Adrenal gland (tissue), 5 donors: ENCODE data around the gene OR5H14.

Experiments
- POLR2A ChIP-seq, 2 donors: fragments of 450-650 bp; IDR thresholded peaks; one replicate each; pipeline ENCODE4 v1.6.1; 2017; ENCODE audit warnings: antibody characterized with exemption in 2 of 2, mild to moderate bottlenecking in 2 of 2, moderate library complexity in 1 of 2
- TF ChIP-seq, protein P1 (sequence below), 6 experiments: fragments of 450-650 bp in 4 of 6; fragments of 200-600 bp in 2 of 6; sonication (generic) in 1 of 6; IDR thresholded peaks; 1 replicate in 5 of 6; 2 replicates in 1 of 6; pipeline versions ENCODE4 v1.5.1 to v1.8.0; 2016 to 2021; ENCODE audit warnings: antibody characterized with exemption in 6 of 6, mild to moderate bottlenecking in 2 of 6, moderate library complexity in 1 of 6
- donor health status: DM: no; HTN: no; CAD: no.

DNA sequence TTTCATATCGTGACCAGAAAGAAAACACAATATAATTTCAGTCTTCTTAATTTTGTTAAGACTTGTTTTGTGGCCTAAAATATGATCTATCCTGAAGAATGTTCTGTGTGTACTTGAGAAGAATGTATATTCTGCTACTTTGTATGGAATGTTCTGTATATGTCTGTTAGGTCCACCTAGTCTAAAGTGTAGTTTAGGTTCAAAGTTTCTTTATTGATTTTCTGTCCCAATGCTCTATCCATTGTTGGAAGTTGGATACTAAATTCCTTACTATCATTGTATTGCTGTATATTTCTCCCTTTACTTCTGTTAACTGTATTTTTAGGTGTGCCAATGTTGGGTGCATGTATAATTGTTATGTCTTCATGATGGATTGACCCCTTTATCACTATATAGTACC, 39.1 kb upstream of the OR5H14 start:
- TF ChIP-seq POLR2A (IDR thresholded peaks at IDR 0.05) = no peak
- TF ChIP-seq, protein P1, sequence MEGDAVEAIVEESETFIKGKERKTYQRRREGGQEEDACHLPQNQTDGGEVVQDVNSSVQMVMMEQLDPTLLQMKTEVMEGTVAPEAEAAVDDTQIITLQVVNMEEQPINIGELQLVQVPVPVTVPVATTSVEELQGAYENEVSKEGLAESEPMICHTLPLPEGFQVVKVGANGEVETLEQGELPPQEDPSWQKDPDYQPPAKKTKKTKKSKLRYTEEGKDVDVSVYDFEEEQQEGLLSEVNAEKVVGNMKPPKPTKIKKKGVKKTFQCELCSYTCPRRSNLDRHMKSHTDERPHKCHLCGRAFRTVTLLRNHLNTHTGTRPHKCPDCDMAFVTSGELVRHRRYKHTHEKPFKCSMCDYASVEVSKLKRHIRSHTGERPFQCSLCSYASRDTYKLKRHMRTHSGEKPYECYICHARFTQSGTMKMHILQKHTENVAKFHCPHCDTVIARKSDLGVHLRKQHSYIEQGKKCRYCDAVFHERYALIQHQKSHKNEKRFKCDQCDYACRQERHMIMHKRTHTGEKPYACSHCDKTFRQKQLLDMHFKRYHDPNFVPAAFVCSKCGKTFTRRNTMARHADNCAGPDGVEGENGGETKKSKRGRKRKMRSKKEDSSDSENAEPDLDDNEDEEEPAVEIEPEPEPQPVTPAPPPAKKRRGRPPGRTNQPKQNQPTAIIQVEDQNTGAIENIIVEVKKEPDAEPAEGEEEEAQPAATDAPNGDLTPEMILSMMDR (IDR thresholded peaks at IDR 0.05) = no peak
